Left lobe of liver (tissue), 2 donors: ENCODE results near the gene GPATCH3. TPM values are rescaled to one million over a fixed set of nuclear protein-coding genes. Genes with fewer than 3 reads are reported as not detected.
"Not testable (repeated sequence)": the region's sequence is repeated elsewhere in the genome, so short reads cannot be mapped to it uniquely, and the experiment has no call there.

Experiments used
- ATAC-seq: fragments of 200-7000 bp; cut with Tn5 transposase; one replicate; pipeline ENCODE4 v1.9.1; 2020; ENCODE audit warnings: mild to moderate bottlenecking, moderate library complexity
- DNase-seq: peaks from one replicate; pipeline ENCODE4 v3.0.0-alpha.2; 2020; ENCODE audit warnings: low spot score
- total RNA-seq: library from RNA; stranded (reverse); gene quantifications from one replicate; pipeline ENCODE4 v1.2.1, GENCODE V29; 2021
- donor health status: DM: no; HTN: no; CAD: no; lungs with moderate emphysema.
- donor health status: DM: no; HTN: yes; CAD: no.

The GPATCH3 gene
- total RNA-seq, result 7.1 TPM

- DNase-seq (peak; percentile 91), ATAC-seq (peak; percentile 84)
These were observed at the start of gene GPATCH3 for GRCh38 chr1:26900001-26900814. GPATCH3 (minus strand) TSS chr1:26900467; CDS start chr1:26900442, 25 bp downstream.

GRCh38 chr1:26949926-26950319 is 49.7 kb upstream of the GPATCH3 start:
- ATAC-seq (no peak), DNase-seq (no peak)

GRCh38 chr1:26949266-26949925 is 49.1 kb upstream of the GPATCH3 start:
- peak; percentile 64 for DNase-seq
- peak; percentile 50 for ATAC-seq

GRCh38 chr1:26948725-26949057 is 48.4 kb upstream of the GPATCH3 start:
- DNase-seq, result not testable (repeated sequence)

GRCh38 chr1:26946270-26946669 is 46.0 kb upstream of the GPATCH3 start:
- peak; percentile 27 for ATAC-seq
- DNase-seq, result peak; percentile 73

More at GRCh38 chr1:26948725-26949057, 48.4 kb upstream of the GPATCH3 start:
- not testable (repeated sequence) for ATAC-seq

- peak; percentile 86 for DNase-seq
These were observed 45.5 kb upstream of the GPATCH3 start for GRCh38 chr1:26945728-26946127.

GRCh38 chr1:26945138-26945537 is 44.9 kb upstream of the GPATCH3 start:
- ATAC-seq (peak; percentile 47), DNase-seq (peak; percentile 56)

More at GRCh38 chr1:26945728-26946127, 45.5 kb upstream of the GPATCH3 start:
- ATAC-seq, result peak; percentile 69

- DNase-seq (no peak), ATAC-seq (no peak)
These were observed 42.4 kb upstream of the GPATCH3 start for GRCh38 chr1:26942656-26943055.

- DNase-seq (no peak), ATAC-seq (no peak)
These were observed 41.0 kb upstream of the GPATCH3 start for GRCh38 chr1:26941311-26941710.

GRCh38 chr1:26938659-26939025 is 38.4 kb upstream of the GPATCH3 start:
- peak; percentile 58 for ATAC-seq

GRCh38 chr1:26938004-26938658 is 37.9 kb upstream of the GPATCH3 start:
- DNase-seq, result peak; percentile 96
- ATAC-seq, result peak; percentile 89

More at GRCh38 chr1:26938659-26939025, 38.4 kb upstream of the GPATCH3 start:
- peak; percentile 81 for DNase-seq

- ATAC-seq (no peak), DNase-seq (no peak)
These were observed 36.6 kb upstream of the GPATCH3 start for GRCh38 chr1:26936823-26937222.

- peak; percentile 14 for ATAC-seq
- DNase-seq, result no peak
These were observed 32.3 kb upstream of the GPATCH3 start for GRCh38 chr1:26932531-26932930.

- DNase-seq (no peak), ATAC-seq (no peak)
These were observed 23.4 kb upstream of the GPATCH3 start for GRCh38 chr1:26923711-26924110.

GRCh38 chr1:26922901-26923300 is 22.6 kb upstream of the GPATCH3 start:
- DNase-seq (no peak), ATAC-seq (no peak)

GRCh38 chr1:26922431-26922729 is 22.1 kb upstream of the GPATCH3 start:
- ATAC-seq (no peak), DNase-seq (no peak)

- DNase-seq (peak; percentile 98), ATAC-seq (peak; percentile 97)
These were observed 21.5 kb upstream of the GPATCH3 start, which contains the start of gene NUDC for GRCh38 chr1:26921540-26922430. NUDC (plus strand) TSS chr1:26921743; CDS start chr1:26921849, 106 bp downstream.

- ATAC-seq (peak; percentile 54), DNase-seq (no peak)
These were observed 20.9 kb upstream of the GPATCH3 start for GRCh38 chr1:26921126-26921539.

GRCh38 chr1:26915204-26915842 is 15.1 kb upstream of the GPATCH3 start:
- DNase-seq (peak; percentile 95), ATAC-seq (peak; percentile 41)
